ENCODE results near the gene SPATA20.

SPATA20 gene

GRCh38 chr17:50570528-50570927 is 23.6 kb downstream of the SPATA20 start:
- TF ChIP-seq CTCF (IDR thresholded peaks at IDR 0.05; ENCODE audit: borderline replicate concordance, extremely low read depth, low read length, poor library complexity, severe bottlenecking) (no peak), EZH2 (IDR thresholded peaks at IDR 0.05; ENCODE audit: borderline replicate concordance, low read depth, low read length, severe bottlenecking) (no peak)
- Histone ChIP-seq H3K4me2 (ENCODE audit: insufficient read depth, low read length) (no peak overlapping the region), H3K36me3 (ENCODE audit: insufficient read depth, low read length) (no peaks in the 10 kb centered on the region)

DNA sequence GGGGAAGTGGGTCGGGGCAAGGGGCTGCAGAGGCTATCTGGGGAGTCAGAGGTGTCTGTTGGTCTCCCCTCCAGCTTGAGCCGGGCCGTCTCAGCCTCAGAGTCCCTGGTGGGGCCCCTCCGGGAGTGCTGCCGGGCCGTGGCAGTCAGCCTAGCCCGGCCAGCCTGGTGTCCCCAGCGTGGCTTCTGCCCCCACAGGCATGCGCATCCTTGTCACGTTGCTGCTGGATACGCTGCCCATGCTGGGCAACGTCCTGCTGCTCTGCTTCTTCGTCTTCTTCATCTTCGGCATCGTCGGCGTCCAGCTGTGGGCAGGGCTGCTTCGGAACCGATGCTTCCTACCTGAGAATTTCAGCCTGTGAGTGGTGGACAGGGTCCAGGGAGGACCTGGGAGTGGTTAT is 24.7 kb downstream of the SPATA20 start:
- Histone ChIP-seq H3K4me2 (ENCODE audit: insufficient read depth, low read length) (no peak overlapping the region), H3K36me3 (ENCODE audit: insufficient read depth, low read length) (no peaks in the 10 kb centered on the region), H3K9me3 (ENCODE audit: insufficient read depth, low read length, severe bottlenecking) (no peaks in the 10 kb centered on the region), H3K4me3 (ENCODE audit: low read depth in 1 of 2, low read length in 2 of 2) (no peak overlapping the region), H3K27me3 (ENCODE audit: insufficient read depth, low read length, poor library complexity) (peaks cover 8% of the 10 kb centered on the region), H4K20me1 (ENCODE audit: insufficient read depth, low read length) (0 out of 2 replicates have a peak, but pooled peaks cover 4% of the 10 kb centered on the region), H3K4me1 (ENCODE audit: insufficient read depth, low read length) (no peaks in the 10 kb centered on the region), H3K27ac (ENCODE audit: low read length) (no peak overlapping the region), H3K79me2 (ENCODE audit: insufficient read depth, low read length) (no peaks in the 10 kb centered on the region), H2AFZ (ENCODE audit: low read depth, low read length) (no peak overlapping the region), H3K9ac (ENCODE audit: low read depth, low read length) (no peak overlapping the region)
- TF ChIP-seq EZH2 (IDR thresholded peaks at IDR 0.05; ENCODE audit: borderline replicate concordance, low read depth, low read length, severe bottlenecking), result no peak
- no peak for TF ChIP-seq CTCF (IDR thresholded peaks at IDR 0.05; ENCODE audit: borderline replicate concordance, extremely low read depth, low read length, poor library complexity, severe bottlenecking)
- no peak for DNase-seq
- ATAC-seq (ENCODE audit: insufficient read depth, low read depth), result no peak

More at GRCh38 chr17:50570528-50570927, 23.6 kb downstream of the SPATA20 start:
- DNase-seq (no peak), ATAC-seq (ENCODE audit: insufficient read depth, low read depth) (no peak)
- Histone ChIP-seq H3K9me3 (ENCODE audit: insufficient read depth, low read length, severe bottlenecking) (no peaks in the 10 kb centered on the region), H2AFZ (ENCODE audit: low read depth, low read length) (no peak overlapping the region), H3K9ac (ENCODE audit: low read depth, low read length) (no peak overlapping the region), H3K4me3 (ENCODE audit: low read depth in 1 of 2, low read length in 2 of 2) (no peak overlapping the region), H3K79me2 (ENCODE audit: insufficient read depth, low read length) (no peaks in the 10 kb centered on the region), H3K4me1 (ENCODE audit: insufficient read depth, low read length) (no peaks in the 10 kb centered on the region), H4K20me1 (ENCODE audit: insufficient read depth, low read length) (peaks cover 4% of the 10 kb centered on the region; the same call in 1 of the 2 replicates), H3K27ac (ENCODE audit: low read length) (no peak overlapping the region), H3K27me3 (ENCODE audit: insufficient read depth, low read length, poor library complexity) (peaks cover 8% of the 10 kb centered on the region)

- H3K27ac ChIP-seq (ENCODE audit: low read length), result no peak overlapping the region
- H4K20me1 ChIP-seq (ENCODE audit: insufficient read depth, low read length), result 0 out of 2 replicates have a peak, but pooled peaks cover 4% of the 10 kb centered on the region
- H3K9me3 ChIP-seq (ENCODE audit: insufficient read depth, low read length, severe bottlenecking), result no peaks in the 10 kb centered on the region
- H3K4me1 ChIP-seq (ENCODE audit: insufficient read depth, low read length), result no peaks in the 10 kb centered on the region
- H3K9ac ChIP-seq (ENCODE audit: low read depth, low read length), result no peak overlapping the region
- no peaks in the 10 kb centered on the region for H3K36me3 ChIP-seq (ENCODE audit: insufficient read depth, low read length)
- peaks cover 3% of the 10 kb centered on the region for H3K27me3 ChIP-seq (ENCODE audit: insufficient read depth, low read length, poor library complexity)
- H3K4me3 ChIP-seq (ENCODE audit: low read depth in 1 of 2, low read length in 2 of 2), result no peak overlapping the region
- no peaks in the 10 kb centered on the region for H3K79me2 ChIP-seq (ENCODE audit: insufficient read depth, low read length)
- H2AFZ ChIP-seq (ENCODE audit: low read depth, low read length), result no peak overlapping the region
- DNase-seq, result no peak
- H3K4me2 ChIP-seq (ENCODE audit: insufficient read depth, low read length), result no peak overlapping the region
- ATAC-seq (ENCODE audit: insufficient read depth, low read depth), result no peak
- no peak for TF ChIP-seq EZH2 (IDR thresholded peaks at IDR 0.05; ENCODE audit: borderline replicate concordance, low read depth, low read length, severe bottlenecking)
- TF ChIP-seq CTCF (IDR thresholded peaks at IDR 0.05; ENCODE audit: borderline replicate concordance, extremely low read depth, low read length, poor library complexity, severe bottlenecking), result no peak
These were observed 25.6 kb downstream of the SPATA20 start for GRCh38 chr17:50572541-50572940.
